A549 (cell line): ENCODE measurements around the gene EPC2.

ENCODE experiments used
- CEBPB ChIP-seq, 2 experiments: fragments of >200 bp in 1 of 2; sonication (Bioruptor Twin) in 1 of 2; formaldehyde crosslinking in 1 of 2; IDR thresholded peaks; 2 replicates each; pipeline ENCODE4 v1.6.1; 2012 to 2016
- CTCF ChIP-seq: fragments of >200 bp; sonication (Bioruptor Twin); formaldehyde crosslinking; IDR thresholded peaks from 3 replicates; pipeline ENCODE4 v1.5.1; 2016
- EP300 ChIP-seq, 2 experiments: fragments of >200 bp; sonication (Bioruptor Twin); formaldehyde crosslinking; IDR thresholded peaks; 2 replicates in 1 of 2; 3 replicates in 1 of 2; pipeline ENCODE4 v1.6.1; 2016 to 2017
- GATA3 ChIP-seq: IDR thresholded peaks from 2 replicates; pipeline ENCODE4 v1.6.1; 2012; ENCODE audit warnings: borderline replicate concordance
- PHF8 ChIP-seq: fragments of 200-600 bp; sonication (generic); IDR thresholded peaks from 2 replicates; pipeline ENCODE4 v1.6.1; 2016; ENCODE audit warnings: low read depth, mild to moderate bottlenecking, antibody characterized with exemption, moderate library complexity, borderline replicate concordance
- RAD21 ChIP-seq, 2 experiments: fragments of >200 bp in 1 of 2; sonication (Bioruptor Twin) in 1 of 2; formaldehyde crosslinking in 1 of 2; IDR thresholded peaks in 1 of 2; conservative IDR thresholded peaks in 1 of 2; 2 replicates in 1 of 2; 3 replicates in 1 of 2; pipeline ENCODE4 v1.6.1; 2012 to 2018; ENCODE audit warnings: inconsistent platforms in 1 of 2
- SMC3 ChIP-seq: fragments of >200 bp; sonication (Bioruptor Twin); formaldehyde crosslinking; IDR thresholded peaks from 3 replicates; pipeline ENCODE4 v1.6.1; 2018; ENCODE audit warnings: inconsistent platforms

- TF ChIP-seq CTCF: no peak
- no peak for TF ChIP-seq GATA3
- no peak for TF ChIP-seq RAD21 (conservative IDR thresholded peaks at IDR 0.05 in 1 of 2, IDR thresholded peaks at IDR 0.05 in 1 of 2)
- no peak for TF ChIP-seq PHF8
- TF ChIP-seq SMC3: no peak
- TF ChIP-seq EP300 (IDR thresholded peaks at IDR 0.05): no peak
- no peak for TF ChIP-seq CEBPB (IDR thresholded peaks at IDR 0.05)
Measured at GRCh38 chr2:148730085-148730484, 85.5 kb downstream of the EPC2 start.
